ENCODE measurements around the gene LLPH.
A peak's percentile ranks its signal among the peaks of the same experiment; 100 is the strongest.

LLPH gene

GRCh38 chr12:66142826-66143225 is 12.3 kb upstream of the LLPH start:
- no peak for DNase-seq (ENCODE audit: low read depth in 2 of 2)

GRCh38 chr12:66141299-66141698 is 10.7 kb upstream of the LLPH start:
- DNase-seq (ENCODE audit: low read depth in 2 of 2) = no peak

DNA sequence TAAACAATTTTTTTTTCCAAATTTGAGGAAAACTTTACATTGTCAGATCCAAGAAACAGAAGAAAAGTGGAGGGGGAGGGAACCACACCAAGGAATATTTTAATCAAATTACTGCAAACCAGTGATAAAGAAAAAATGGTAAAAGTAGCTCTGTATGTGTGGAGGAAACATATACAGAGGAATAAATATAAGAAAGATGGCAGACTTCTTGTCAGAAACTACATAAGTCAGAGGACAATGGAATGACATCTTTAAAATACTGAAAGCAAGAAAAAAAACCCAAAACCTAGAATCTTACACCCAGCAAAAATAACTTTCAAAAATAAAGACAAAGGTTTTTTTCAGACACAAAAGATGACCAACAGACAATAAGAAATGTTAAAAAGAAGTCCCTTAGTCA is 10.2 kb upstream of the LLPH start:
- peak in 1 of 2 experiments; percentile 12 for DNase-seq (ENCODE audit: low read depth in 2 of 2)

GRCh38 chr12:66139328-66139727 is 8.8 kb upstream of the LLPH start:
- DNase-seq (ENCODE audit: low read depth in 2 of 2) = no peak

DNA sequence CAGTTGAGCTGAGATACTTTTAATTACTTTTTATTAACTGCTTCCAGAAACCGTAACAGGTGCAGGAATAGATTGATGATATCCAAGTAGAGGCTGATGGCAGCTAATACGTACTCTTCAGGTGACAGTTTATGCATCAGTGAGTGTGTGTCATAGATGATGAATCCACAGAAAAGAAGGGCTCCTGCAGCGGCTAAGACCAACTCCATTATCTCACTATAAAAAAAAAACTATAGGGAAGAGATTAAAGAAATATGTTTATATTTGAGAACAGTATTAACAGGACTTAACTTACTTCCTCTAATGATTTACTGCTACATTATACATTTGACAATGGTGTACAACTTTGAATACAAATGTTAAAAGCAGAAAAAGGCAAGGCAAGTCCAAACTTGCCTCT is 7.4 kb upstream of the LLPH start:
- no peak for DNase-seq (ENCODE audit: low read depth in 2 of 2)

GRCh38 chr12:66132408-66132807 is 1.9 kb upstream of the LLPH start:
- DNase-seq (ENCODE audit: low read depth in 2 of 2) = peak; percentile 73 to 75

DNA sequence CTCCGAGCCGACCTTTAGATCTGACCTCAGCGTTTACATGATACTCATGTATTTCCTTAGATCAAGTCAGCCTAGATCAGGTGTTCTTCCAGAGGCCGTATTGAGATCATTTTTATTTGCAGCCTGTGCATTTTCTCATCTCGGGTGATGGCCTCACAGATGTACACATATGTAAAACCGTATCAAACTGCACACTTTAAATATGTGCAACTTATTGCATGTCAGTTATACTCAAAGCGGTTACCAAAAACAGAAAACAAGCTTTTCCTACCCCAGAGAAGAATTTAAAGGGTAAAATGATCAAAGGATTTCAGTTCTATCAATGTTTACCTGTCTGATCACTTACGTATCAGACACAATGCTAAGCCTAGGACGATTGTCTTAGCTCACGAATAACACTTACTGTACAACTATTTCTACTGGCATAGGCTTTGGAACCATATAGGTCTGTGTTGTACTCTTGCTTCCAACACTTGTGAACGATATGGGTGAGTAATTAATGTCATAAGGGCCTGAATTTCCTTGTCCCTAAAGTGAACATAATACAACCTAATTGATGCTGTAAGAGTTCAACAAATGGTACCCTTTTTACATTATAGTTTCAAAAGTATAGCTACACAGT is 628 bp upstream of the LLPH start:
- no peak for DNase-seq (ENCODE audit: low read depth in 2 of 2)

GRCh38 chr12:66129934-66130266 is 650 bp downstream of the LLPH start:
- no peak for DNase-seq (ENCODE audit: low read depth in 2 of 2)

- DNase-seq (ENCODE audit: low read depth in 2 of 2) = no peak
These were observed 2.9 kb downstream of the LLPH start for GRCh38 chr12:66127650-66128049.

- DNase-seq (ENCODE audit: low read depth in 2 of 2) = no peak
These were observed 10.1 kb downstream of the LLPH start for GRCh38 chr12:66120477-66120876.

DNA sequence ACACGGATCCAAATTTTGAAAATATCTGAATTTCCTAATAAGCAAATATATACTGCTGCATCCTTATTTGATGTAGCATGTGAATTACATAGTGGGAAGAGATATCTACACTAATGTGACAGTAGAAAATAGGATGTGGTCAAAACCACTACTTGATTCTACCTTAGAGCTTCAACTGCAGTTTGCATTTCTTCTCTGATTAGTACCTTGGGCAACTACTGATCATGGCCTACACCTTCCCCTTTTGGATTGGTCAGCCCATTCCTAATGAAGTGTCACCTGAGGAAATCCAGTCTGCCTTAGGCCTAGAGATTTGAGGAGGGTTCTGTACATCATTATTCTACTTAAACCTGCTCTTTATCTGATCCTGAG is 10.7 kb downstream of the LLPH start:
- DNase-seq (ENCODE audit: low read depth in 2 of 2) = no peak

DNA sequence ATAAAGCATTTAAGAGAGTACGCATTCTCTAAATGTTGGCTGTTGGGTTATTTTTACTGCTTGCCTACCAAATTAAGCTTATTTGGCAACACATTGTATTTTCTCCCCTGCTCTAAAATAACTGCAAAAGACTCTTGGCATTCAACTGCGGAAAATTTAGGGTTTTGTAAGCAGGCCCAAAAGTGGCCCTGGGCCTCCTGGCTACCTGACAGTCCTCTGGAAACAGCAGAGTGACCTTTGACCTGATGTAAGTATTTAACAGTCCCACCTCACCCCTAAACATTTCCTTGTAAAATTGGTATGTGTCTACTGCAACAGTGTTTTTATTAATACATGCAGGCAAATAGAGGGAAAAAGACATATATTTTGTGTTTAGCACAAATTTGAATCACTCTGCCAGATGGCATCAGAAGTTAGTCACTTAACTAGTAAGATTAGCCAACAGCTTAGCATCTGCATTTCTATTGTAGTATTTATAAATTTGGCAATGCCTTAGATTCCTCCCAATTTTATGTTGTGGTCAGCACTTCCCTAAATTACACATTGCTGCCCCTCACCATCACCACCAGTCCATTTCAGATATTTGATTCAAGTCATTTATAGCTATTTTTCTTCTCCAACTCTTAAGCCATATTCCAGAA is 11.2 kb downstream of the LLPH start:
- DNase-seq (ENCODE audit: low read depth in 2 of 2) = no peak

- no peak for DNase-seq (ENCODE audit: low read depth in 2 of 2)
These were observed 12.2 kb downstream of the LLPH start for GRCh38 chr12:66118240-66118891.

DNA sequence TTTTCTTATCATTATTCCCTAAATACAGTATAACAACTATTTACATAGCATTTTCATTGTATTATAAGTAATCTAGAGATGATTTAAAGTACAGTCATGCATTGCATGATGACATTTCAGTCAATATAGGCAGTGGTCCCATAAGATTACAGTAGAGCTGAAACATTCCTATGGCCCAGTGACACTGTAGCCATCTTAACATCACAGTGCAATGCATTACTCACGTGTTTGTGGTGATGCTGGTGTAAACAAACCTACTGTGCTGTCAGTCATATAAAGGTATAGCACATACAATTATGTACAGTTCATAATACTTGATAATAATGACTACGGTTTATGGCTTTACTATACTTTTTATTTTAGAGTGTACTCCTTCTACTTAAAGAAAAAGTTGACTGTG is 13.3 kb downstream of the LLPH start:
- DNase-seq (ENCODE audit: low read depth in 2 of 2) = no peak

- DNase-seq (ENCODE audit: low read depth in 2 of 2) = no peak
These were observed 15.4 kb downstream of the LLPH start for GRCh38 chr12:66115071-66115600.

DNA sequence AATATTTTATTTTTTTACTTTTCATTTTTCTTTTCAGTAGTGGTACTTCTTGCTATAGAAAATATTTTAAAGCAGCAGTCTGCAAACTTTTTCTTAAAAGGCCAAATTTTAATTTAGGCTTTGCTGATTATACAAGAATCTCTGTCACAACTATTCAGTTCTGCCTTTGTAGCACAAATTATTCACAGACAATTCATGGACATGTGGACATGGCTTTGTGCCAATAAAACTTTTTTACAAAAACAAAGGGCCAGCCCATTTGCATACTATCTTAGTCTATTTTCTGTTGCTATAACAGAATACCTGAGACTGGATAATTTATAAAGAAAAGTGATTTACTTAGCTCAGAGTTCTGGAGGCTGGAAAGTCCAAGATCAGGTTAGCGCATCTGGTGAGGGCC is 17.1 kb downstream of the LLPH start:
- DNase-seq (ENCODE audit: low read depth in 2 of 2) = no peak

DNA sequence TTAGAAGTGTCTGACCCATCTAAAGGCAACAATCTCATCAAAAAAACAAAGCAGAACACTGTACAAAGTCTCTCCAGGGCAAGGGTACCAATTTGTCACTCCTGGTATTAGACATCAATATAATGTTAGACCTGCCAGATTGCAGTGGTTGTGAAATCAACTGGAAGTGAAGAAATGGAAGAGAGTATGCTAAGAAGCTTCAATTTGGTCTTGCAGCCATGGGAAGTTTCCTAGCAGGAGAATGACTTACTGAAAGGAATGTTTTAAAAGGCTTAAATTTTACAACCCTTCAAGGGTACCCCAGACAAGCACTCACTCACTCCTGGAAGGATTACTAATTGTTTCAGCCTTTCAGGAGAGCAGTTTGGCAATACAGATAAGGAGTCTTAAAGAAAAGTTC is 18.9 kb downstream of the LLPH start:
- peak; percentile 39 for DNase-seq (ENCODE audit: low read depth in 2 of 2)

DNA sequence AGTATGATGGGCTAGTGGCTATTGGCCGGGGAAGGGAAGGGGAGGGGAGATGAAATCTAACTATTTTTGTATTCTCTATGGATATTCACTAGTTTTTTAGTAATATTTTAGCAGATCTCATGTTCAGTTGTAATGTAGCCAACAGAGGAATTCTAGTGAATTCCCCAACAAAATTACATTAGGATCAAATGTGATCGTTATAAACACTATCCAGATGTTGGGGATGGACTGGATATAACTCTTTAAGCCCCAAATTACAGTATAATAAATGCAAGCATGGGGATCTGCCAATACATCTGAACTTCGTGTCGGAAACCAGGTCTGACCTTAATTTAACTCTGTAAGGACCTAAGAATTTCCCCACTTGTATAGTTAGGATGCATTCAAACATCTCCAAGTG is 21.5 kb downstream of the LLPH start:
- DNase-seq (ENCODE audit: low read depth in 2 of 2) = no peak

DNA sequence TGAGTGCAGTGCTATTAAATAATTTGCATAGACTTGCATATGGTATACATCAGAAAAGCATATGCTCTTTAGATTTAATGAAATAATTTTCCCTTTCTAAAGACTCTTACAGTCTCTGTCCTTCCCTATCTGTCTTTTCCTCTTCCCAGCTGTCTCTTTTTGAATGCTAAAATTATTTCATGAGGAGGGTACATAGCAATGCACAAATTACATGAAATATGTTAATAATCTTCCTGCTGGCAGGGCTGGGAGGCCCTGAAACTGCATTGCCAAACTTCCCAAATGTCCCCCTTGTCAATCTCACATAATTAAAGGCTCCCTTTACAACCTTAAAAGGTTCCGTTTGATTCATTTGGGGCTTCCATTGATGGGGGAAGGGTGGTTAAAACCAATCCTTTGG is 22.2 kb downstream of the LLPH start:
- DNase-seq (ENCODE audit: low read depth in 2 of 2) = no peak

GRCh38 chr12:66107451-66107915 is 23.1 kb downstream of the LLPH start:
- peak; percentile 90 to 91 for DNase-seq (ENCODE audit: low read depth in 2 of 2)

GRCh38 chr12:66103016-66103913 is 27.3 kb downstream of the LLPH start:
- DNase-seq (ENCODE audit: low read depth in 2 of 2) = no peak
